ENCODE measurements around the gene SUGT1.
A peak's percentile ranks its signal among the peaks of the same experiment; 100 is the strongest.
"Not testable (repeated sequence)": the region's sequence is repeated elsewhere in the genome, so short reads cannot be mapped to it uniquely, and the experiment has no call there.

The SUGT1 gene

DNA sequence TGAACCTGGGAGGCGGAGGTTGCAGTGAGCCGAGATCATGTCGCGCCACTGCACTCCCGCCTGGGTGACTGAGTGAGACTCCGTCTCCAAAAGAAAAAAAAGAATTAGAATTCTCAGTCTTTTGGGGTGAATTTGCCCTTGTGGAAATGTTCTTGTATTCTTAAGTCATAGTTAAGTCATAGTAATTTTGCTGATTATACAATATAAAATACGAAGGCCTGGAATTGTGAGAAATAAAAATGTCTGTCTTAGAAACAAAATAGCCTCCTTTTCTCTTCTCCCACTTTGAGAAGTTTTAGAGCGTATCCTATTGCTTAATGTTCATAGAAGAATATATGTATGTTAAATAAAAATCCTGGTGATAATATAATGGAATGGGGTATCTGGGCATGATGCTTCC lies 18.1 kb downstream of the SUGT1 start:
- no peak for DNase-seq

- DNase-seq: peak; percentile 27
These were observed 20.8 kb downstream of the SUGT1 start for GRCh38 chr13:52673465-52673864.

DNA sequence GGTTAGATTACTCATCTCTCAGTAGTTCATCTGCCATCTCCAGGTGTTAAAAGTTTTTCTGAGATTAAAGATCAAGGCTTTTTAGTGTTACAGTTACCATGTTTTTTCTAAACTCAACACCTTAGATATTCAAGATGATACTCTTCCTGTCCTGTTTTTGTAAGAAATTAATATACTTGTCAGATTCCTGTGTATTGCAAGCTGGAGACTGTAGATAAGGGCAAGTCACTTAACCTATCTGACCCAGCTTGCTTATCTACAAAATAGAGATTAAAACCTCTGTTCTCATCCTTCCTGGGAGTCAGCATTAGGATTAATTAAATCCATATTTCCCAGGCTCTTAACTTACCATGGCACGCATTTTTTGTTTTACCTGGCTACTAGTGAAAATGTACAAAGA lies 25.2 kb downstream of the SUGT1 start:
- DNase-seq: peak; percentile 52

GRCh38 chr13:52685806-52686205 lies 33.2 kb downstream of the SUGT1 start:
- DNase-seq: not testable (repeated sequence)

- DNase-seq: no peak
These were observed 33.7 kb downstream of the SUGT1 start for GRCh38 chr13:52686376-52686775.

DNA sequence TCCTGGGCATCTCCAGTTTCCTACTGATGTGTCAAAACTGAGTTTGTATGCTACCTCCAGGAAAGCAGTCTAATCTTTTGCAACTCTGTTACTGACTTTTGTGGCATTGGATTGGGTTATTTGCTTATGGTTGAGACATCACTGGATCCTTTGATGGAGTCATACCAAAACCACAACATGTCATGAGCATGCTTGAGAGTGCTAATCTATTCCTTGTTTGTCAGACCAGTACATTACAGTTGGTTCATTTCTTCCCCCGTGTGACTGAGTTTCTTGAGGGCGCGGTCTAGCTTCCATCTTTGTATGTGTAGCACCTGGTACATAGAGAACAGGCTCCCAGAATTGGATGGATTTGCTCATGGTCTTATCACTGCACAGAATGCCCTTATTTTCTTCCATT lies 43.2 kb downstream of the SUGT1 start:
- peak; percentile 56 for DNase-seq

DNA sequence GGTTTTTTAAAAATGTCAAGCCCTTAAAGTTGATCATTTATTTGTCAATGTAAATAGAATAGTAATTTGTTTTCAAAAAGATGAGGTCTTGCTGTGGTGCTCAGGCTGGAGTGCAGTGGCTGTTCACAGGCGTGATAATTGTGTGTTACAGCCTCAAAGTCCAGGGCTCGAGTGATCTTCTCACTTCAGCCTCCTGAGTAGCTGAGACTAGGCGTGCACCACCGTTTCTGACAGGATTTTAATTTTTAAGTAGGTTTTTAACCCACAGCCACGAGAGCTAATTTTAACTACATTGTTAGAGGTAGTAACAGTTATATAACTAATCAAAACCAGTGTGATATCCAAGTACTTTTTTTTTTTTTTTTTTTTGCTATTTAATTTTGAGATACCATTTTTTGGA lies 43.9 kb downstream of the SUGT1 start:
- no peak for DNase-seq

- DNase-seq: peak; percentile 21
These were observed 49.3 kb downstream of the SUGT1 start for GRCh38 chr13:52701728-52702465.

- no peak for DNase-seq
These were observed 50.8 kb downstream of the SUGT1 start for GRCh38 chr13:52703482-52703881.

DNA sequence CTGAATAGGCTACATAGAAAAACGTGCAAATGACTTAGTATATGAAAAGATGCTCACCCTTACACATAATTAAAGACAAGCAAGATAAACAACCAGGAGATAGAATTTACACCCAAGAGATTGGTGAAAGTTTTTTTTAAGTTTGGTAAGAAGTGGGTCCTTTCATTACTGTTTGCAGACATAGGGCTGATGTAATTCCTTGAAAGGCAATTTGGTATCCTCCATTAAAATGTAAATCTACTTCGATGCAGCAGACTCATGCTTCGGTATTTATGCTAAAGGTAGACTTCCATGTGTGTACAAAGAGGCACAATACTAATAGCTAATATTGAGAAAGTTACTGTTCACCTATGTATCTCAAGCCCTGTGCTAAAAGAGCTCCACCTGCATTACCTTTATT lies 53.4 kb downstream of the SUGT1 start:
- DNase-seq: no peak

- no peak for DNase-seq
These were observed 54.7 kb downstream of the SUGT1 start for GRCh38 chr13:52707375-52707774.

DNA sequence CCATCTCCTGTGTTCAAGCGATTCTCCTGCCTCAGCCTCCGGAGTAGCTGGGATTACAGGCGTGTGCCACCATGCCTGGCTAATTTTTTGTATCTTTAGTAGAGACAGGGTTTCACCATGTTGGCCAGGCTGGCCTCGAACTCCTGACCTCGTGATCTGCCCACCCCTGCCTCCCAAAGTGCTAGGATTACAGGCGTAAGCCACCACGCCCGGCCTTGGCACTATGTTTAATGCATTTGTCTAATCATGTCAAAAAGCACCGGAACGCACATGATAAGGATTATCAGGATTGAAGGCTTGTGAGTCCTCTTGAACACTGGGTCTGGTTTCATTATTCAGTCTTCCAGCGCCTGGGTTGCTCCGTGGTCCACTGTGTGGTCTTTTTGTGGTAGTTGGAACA lies 55.6 kb downstream of the SUGT1 start:
- DNase-seq: peak; percentile 27

DNA sequence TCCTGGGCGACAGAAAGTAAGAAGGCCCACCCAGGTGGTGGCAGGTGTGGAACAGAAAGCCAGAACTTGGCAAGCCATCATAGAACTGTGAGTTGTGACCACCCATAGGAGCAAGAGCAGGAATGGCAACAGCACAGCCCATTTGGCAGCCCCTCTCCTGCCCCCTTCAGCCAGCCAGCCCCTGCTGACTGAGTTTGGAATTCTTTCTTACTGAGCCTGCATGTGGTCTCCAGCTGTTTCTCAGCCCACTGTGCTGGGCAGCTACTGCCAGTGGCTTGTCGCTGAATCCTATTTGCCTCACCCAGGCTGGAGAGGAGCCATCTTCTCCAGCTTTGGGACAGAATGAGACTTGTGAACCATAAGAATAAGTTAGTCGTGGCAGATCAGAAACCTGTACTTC lies 58.6 kb downstream of the SUGT1 start:
- DNase-seq: no peak

DNA sequence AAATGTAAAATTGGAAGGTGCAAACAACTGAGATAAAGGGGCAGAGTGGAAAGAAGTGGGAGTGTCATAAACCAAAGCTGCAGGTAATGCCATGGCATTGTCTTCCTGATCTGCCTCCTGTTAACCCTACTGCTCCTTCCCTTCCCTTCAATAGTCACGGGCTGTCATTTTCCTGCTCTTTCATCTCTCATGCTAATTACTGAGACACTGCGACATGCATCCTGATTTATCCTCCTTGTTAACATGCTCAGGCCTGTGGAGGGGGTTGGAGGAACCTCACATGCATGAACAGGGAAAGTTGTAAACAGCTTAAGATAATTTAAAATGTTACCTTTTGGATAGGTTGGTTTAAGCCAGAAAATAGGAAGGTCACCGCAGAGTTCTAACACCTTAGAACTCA lies 59.7 kb downstream of the SUGT1 start:
- no peak for DNase-seq

- no peak for DNase-seq
These were observed 61.3 kb downstream of the SUGT1 start for GRCh38 chr13:52713894-52714293.

GRCh38 chr13:52720904-52721303 lies 68.3 kb downstream of the SUGT1 start:
- not testable (repeated sequence) for DNase-seq

GRCh38 chr13:52721356-52721755 lies 68.7 kb downstream of the SUGT1 start:
- not testable (repeated sequence) for DNase-seq

DNA sequence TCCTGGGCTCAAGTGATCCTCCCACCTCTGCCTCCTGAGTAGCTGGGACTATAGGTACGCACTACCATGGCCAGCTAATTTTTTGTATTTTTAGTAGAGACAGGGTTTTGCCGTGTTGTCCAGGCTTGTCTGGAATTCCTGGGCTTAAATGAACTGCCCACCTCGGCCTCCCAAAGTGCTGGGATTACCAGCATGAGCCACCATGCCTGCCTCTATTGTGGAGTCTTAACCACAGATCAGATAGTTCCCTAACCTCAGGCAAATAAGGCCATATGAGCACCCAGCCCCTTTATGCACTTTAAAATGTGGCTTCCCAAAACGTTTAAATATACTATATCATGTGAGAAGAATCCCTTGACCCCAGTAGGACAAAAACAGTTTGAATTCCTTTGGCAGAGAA lies 70.5 kb downstream of the SUGT1 start:
- no peak for DNase-seq

- DNase-seq: no peak
These were observed 72.7 kb downstream of the SUGT1 start for GRCh38 chr13:52725302-52725701.

DNA sequence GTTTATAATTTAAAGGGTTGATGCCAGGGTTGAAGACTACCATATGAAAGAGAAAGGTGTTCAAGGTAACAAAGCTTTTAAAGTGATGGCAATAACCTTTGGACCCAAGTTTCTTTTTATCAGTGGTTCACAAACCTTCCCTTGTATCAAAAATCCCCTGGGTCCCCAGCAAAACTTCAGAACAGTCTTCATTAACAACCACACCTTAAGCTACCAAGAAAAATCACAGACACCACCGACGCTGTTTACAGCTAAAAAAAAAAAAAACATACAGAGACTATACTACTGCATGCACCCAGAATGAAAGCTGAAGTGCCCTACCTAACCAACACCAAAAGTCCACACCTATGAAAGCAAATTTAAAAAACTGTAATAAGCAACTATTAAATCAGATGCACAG lies 73.6 kb downstream of the SUGT1 start:
- DNase-seq: no peak

GRCh38 chr13:52734075-52734623 lies 81.5 kb downstream of the SUGT1 start:
- DNase-seq: no peak

- no peak for DNase-seq
These were observed 84.3 kb downstream of the SUGT1 start for GRCh38 chr13:52736891-52737290.

DNA sequence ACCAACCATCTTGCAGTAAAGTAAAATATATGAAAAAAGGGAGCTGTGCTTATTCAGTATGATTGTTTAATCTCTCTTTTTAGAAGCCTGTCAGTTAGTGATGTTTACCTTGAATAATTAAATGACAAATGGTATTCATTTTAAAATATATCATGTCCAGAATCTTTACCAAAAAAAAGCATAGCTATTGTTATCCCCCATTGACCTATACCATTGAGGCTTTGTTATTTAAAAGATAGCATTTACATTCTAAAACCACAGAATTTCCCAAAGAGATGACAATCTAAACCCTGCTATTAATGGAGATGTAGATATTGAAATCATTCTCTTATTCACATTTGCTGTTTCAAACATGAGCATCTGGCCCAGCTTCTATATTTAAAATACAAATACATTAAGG lies 84.8 kb downstream of the SUGT1 start:
- DNase-seq: no peak

GRCh38 chr13:52737965-52738364 lies 85.3 kb downstream of the SUGT1 start:
- DNase-seq: no peak

All from hematopoietic multipotent progenitor cell treated with erythropoietin and hydrocortisone succinate and interleukin-3 and kit ligand, for 6 days (in vitro differentiated cells).